A549 (cell line): ENCODE results near the gene SPARC.

Experiments
- CEBPB ChIP-seq, 2 experiments: fragments of >200 bp in 1 of 2; sonication (Bioruptor Twin) in 1 of 2; formaldehyde crosslinking in 1 of 2; IDR thresholded peaks; 2 replicates each; pipeline ENCODE4 v1.6.1; 2012 to 2016
- EP300 ChIP-seq, 2 experiments: fragments of >200 bp; sonication (Bioruptor Twin); formaldehyde crosslinking; IDR thresholded peaks; 2 replicates in 1 of 2; 3 replicates in 1 of 2; pipeline ENCODE4 v1.6.1; 2016 to 2017
- JUN ChIP-seq, 2 experiments: fragments of >200 bp; sonication (Bioruptor Twin); formaldehyde crosslinking; IDR thresholded peaks; 2 replicates in 1 of 2; 3 replicates in 1 of 2; pipeline ENCODE4 v1.6.1; 2016 to 2017
- KDM1A ChIP-seq: fragments of 200-600 bp; sonication (generic); IDR thresholded peaks from 2 replicates; pipeline ENCODE4 v1.6.1; 2016; ENCODE audit warnings: low read depth, mild to moderate bottlenecking
- MAZ ChIP-seq: fragments of 150-350 bp; IDR thresholded peaks from 2 replicates; pipeline ENCODE4 v1.6.1; 2014; ENCODE audit warnings: antibody characterized with exemption, low read depth, low read length, borderline replicate concordance
- NPAS2 ChIP-seq: fragments of 250-450 bp; sonication (Bioruptor Pico); IDR thresholded peaks from 2 replicates; pipeline ENCODE4 v1.8.0; 2022; ENCODE audit warnings: mild to moderate bottlenecking, moderate library complexity, borderline replicate concordance
- POLR2A ChIP-seq: IDR thresholded peaks from 2 replicates; pipeline ENCODE4 v1.6.1; 2012; ENCODE audit warnings: mild to moderate bottlenecking, low read length
- RAD21 ChIP-seq, 2 experiments: fragments of >200 bp in 1 of 2; sonication (Bioruptor Twin) in 1 of 2; formaldehyde crosslinking in 1 of 2; IDR thresholded peaks in 1 of 2; conservative IDR thresholded peaks in 1 of 2; 2 replicates in 1 of 2; 3 replicates in 1 of 2; pipeline ENCODE4 v1.6.1; 2012 to 2018; ENCODE audit warnings: inconsistent platforms in 1 of 2
- REST ChIP-seq: fragments of 200-600 bp; sonication (generic); IDR thresholded peaks from 2 replicates; pipeline ENCODE4 v1.6.1; 2016; ENCODE audit warnings: antibody characterized with exemption, mild to moderate bottlenecking, moderate library complexity
- RFX5 ChIP-seq: fragments of 450-650 bp; IDR thresholded peaks from 2 replicates; pipeline ENCODE4 v1.7.1; 2014; ENCODE audit warnings: antibody characterized with exemption, mild to moderate bottlenecking, moderate library complexity
- RNF2 ChIP-seq: fragments of 200-600 bp; sonication (generic); IDR thresholded peaks from 2 replicates; pipeline ENCODE4 v1.6.1; 2016; ENCODE audit warnings: low read depth, mild to moderate bottlenecking, antibody characterized with exemption, moderate library complexity, borderline replicate concordance
- TF ChIP-seq, protein P1 (sequence below): IDR thresholded peaks from 2 replicates; pipeline ENCODE4 v1.6.1; 2012
- TF ChIP-seq, protein P2 (sequence below): fragments of >200 bp; sonication (Bioruptor Twin); formaldehyde crosslinking; IDR thresholded peaks from 3 replicates; pipeline ENCODE4 v1.5.1; 2016

- peak; percentile 57 to 59 for TF ChIP-seq RAD21 (conservative IDR thresholded peaks at IDR 0.05 in 1 of 2, IDR thresholded peaks at IDR 0.05 in 1 of 2)
- no peak for TF ChIP-seq JUN (IDR thresholded peaks at IDR 0.05)
- TF ChIP-seq POLR2A, result no peak
- TF ChIP-seq, protein P1, sequence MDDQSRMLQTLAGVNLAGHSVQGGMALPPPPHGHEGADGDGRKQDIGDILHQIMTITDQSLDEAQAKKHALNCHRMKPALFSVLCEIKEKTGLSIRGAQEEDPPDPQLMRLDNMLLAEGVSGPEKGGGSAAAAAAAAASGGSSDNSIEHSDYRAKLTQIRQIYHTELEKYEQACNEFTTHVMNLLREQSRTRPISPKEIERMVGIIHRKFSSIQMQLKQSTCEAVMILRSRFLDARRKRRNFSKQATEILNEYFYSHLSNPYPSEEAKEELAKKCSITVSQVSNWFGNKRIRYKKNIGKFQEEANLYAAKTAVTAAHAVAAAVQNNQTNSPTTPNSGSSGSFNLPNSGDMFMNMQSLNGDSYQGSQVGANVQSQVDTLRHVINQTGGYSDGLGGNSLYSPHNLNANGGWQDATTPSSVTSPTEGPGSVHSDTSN, result no peak
- no peak for TF ChIP-seq NPAS2 (CRISPR knock-in tag)
- no peak for TF ChIP-seq CEBPB (IDR thresholded peaks at IDR 0.05)
- no peak for TF ChIP-seq KDM1A
- no peak for TF ChIP-seq REST
- no peak for TF ChIP-seq EP300 (IDR thresholded peaks at IDR 0.05)
- TF ChIP-seq, protein P2, sequence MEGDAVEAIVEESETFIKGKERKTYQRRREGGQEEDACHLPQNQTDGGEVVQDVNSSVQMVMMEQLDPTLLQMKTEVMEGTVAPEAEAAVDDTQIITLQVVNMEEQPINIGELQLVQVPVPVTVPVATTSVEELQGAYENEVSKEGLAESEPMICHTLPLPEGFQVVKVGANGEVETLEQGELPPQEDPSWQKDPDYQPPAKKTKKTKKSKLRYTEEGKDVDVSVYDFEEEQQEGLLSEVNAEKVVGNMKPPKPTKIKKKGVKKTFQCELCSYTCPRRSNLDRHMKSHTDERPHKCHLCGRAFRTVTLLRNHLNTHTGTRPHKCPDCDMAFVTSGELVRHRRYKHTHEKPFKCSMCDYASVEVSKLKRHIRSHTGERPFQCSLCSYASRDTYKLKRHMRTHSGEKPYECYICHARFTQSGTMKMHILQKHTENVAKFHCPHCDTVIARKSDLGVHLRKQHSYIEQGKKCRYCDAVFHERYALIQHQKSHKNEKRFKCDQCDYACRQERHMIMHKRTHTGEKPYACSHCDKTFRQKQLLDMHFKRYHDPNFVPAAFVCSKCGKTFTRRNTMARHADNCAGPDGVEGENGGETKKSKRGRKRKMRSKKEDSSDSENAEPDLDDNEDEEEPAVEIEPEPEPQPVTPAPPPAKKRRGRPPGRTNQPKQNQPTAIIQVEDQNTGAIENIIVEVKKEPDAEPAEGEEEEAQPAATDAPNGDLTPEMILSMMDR, result peak; percentile 40
- no peak for TF ChIP-seq RFX5
- TF ChIP-seq MAZ, result no peak
- no peak for TF ChIP-seq RNF2
These were observed 32.7 kb upstream of the SPARC start for GRCh38 chr5:151719228-151720000.
